HG03025 (cell line): Measurements from ENCODE around the gene INPP5K.

Source experiments
- ATAC-seq: cut with Tn5 transposase; IDR thresholded peaks from one replicate; pipeline ENCODE4 v1.9.1; 2021; ENCODE audit warnings: mild to moderate bottlenecking, moderate library complexity; ENCODE audit not compliant: unreplicated experiment, low FRiP score

The INPP5K gene

DNA sequence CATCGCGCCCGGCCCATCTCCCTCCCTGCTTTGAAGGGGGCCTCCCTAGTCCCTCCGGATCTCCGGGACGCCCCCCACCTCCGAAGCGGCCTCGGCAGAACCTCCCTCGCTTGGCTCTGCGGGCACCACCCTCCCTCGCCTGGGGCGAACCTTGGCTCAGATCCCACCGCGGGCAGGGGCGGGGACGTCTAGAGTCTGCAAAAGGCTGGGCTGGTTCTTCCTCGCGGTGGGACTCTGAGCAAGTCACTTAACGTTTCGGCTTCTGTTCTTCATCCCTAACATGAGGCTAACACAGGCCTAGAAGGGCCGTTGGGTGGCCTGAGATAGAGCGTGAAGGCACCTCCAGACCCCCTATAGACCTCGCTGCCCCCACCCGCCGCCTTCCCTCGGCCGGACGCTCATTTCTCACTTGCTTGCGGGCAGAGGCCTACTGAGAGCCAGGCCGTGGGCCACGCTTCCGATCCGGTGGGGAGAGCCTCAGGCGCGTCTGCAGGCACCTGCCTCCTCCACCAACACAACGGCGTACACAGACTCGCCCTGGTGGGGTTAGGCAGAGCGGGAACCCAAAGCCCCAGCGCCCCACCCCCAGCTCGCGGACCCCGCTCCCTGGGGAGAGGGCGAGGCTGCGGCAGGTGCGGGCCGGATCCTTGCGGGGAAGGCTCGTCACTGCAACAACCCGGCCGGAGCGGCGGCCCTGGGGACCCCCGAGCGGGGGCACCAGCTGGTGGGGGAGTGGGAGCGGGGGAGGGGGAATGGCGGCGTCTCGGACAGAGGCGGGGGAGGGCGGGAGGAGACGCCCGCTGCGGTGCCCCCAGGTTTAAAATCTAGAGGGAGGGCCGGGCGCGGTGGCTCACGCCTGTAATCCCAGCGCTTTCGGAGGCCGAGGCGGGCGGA, 29.4 kb downstream of the INPP5K start:
- ATAC-seq = no peak

GRCh38 chr17:1485423-1486376, 30.7 kb downstream of the INPP5K start:
- no peak for ATAC-seq

- no peak for ATAC-seq
Observed at GRCh38 chr17:1484676-1485422, 31.6 kb downstream of the INPP5K start.

GRCh38 chr17:1484060-1484535, 32.3 kb downstream of the INPP5K start:
- ATAC-seq = no peak

GRCh38 chr17:1482680-1483079, 33.7 kb downstream of the INPP5K start:
- no peak for ATAC-seq

GRCh38 chr17:1481736-1482135, 34.7 kb downstream of the INPP5K start:
- no peak for ATAC-seq

- no peak for ATAC-seq
Observed at GRCh38 chr17:1480747-1481465, 35.5 kb downstream of the INPP5K start.

DNA sequence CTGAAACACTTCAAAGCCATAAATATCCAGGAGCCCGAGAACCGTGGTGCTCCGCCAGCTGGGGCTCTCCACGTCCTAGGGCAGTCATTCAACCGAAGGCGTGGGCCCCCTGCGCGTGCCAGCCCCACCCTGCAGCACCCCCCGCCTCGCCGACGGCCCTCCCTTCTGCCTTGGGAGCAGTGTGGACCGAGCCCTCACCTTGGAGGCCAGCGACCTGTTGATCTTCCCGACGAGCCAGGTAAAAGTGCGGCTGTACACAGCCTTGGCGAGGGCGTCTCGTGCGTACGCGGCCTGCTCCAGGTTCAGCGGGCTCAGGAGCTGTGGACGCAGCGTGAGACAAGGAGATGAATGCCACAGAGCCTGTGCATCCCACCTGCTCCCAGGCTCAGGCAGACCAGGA, 38.0 kb downstream of the INPP5K start:
- ATAC-seq = no peak

DNA sequence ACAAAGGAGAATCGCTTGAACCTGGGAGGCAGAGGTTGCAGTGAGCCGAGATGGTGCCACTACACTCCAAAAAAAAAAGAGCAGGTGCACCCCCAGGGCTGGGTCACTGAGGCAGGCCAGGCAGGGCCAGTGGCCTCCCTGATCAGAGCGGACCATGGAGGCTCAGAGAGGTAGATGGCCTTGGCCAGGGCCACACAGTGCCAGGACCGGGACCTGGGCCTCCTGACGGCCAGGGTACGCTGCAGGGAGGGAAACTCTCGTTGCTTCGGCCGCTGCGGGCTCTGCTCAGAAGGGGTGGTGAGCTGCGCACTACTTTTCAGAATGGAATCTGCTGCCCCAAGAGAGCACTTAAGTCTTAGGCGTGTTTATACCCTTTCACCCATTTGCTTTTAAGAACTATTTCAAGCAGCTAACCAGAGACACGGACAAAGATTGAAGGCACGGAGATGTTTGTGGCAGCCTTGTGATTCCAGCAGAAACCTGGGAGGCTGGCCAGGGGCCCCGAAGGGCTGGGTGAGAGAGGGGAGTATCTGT, 41.0 kb downstream of the INPP5K start:
- no peak for ATAC-seq

- ATAC-seq = no peak
Observed at GRCh38 chr17:1474402-1475189, 41.8 kb downstream of the INPP5K start.

DNA sequence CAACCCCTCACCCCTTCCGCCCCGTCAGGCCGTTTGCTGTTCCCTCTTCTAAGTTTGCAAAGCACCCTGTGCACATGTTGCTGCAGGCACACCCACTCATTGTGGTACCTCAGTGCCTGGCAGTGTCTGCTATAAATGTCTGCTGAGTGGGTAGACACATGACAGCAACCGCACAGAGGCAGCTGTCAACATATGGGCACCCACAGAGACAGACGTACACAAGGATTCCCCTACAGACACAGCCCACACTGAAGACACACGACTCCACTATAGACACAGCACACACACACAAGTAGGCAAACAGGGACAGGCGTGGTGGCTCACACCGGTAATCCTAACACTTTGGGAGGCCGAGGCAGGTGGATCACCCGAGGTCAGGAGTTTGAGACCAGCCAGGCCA, 42.6 kb downstream of the INPP5K start:
- no peak for ATAC-seq

DNA sequence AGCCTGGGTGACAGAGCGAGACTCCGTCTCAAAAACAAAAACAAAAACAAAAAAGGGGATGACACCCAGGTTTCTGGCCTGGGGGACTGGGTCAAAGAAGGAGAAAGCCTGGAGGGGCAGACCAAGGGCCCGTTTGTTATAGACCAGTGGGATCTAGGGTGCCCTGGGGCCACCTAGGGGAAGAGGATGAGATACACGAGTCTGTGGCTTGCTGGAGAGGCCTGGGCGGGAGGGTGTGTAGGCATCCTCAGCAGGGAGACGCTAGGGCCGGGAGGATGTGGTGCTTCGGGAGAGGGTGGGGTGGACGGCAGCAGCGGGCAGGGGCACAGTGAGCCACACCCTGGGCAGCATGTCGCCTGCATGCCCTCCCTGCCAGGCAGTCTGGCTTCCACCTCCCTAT, 43.2 kb downstream of the INPP5K start:
- ATAC-seq = no peak

DNA sequence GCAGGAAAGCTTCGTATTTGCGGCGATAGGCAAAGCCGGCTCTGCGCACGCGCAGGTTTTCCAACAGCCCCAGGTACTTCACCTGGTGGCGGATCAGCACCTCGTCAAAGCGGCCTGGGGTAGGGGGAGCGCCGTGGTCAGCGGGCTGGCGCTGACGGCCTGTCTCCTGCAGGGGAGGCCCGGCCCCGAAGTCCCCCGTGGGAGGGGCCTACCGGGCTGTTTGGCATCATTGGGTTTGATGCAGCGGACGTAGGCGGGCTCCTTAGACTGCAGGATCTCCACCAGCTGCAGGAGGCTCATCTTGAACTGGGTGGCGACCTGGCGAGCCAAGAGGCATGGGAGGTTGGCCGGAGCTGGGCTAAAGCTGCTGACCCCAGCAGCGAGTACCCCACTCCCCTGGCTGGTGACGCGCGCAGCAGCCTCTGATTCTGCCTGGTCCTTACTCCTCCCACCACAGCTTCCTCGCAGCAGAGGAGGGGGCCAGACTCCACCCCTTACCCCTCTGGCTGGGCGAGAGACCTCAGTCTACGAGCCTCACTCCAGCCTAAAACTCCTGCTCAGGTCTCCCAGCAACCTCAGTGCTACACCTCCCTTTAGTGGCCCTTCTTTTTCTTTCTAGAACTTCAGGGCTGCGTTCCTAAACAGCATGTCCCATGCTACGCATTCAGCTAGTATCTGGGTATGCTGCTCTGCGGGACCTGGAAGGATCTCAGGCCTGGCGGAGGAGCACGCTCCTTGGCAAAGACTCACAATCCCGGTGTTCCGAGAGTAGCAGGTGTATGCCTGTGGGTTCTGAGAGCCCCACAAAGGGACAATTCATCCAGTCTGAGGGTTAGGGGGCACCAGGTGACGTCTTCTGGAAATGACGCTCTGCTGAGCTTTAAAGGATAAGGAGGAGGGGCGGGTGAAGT, 44.2 kb downstream of the INPP5K start:
- ATAC-seq = no peak

DNA sequence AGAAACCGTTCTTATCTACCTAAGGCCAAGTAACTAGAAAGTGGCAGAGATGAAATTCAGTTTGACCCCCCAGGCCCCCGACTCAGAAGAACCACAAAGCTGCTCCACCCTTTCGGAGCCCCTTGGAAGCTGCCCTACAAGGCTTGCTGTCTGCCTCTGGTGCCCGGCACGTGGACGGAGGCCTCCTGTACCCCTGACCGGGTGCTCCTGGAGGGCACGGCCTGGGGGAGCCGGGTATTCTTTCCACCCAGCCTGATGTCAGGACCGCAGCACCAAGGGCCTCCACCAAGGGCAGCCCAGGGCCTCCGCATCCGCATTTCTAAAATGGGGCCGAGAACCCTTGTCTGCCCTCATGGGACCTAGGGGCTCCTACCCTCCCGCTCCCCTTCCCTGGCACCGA, 44.9 kb downstream of the INPP5K start:
- no peak for ATAC-seq

DNA sequence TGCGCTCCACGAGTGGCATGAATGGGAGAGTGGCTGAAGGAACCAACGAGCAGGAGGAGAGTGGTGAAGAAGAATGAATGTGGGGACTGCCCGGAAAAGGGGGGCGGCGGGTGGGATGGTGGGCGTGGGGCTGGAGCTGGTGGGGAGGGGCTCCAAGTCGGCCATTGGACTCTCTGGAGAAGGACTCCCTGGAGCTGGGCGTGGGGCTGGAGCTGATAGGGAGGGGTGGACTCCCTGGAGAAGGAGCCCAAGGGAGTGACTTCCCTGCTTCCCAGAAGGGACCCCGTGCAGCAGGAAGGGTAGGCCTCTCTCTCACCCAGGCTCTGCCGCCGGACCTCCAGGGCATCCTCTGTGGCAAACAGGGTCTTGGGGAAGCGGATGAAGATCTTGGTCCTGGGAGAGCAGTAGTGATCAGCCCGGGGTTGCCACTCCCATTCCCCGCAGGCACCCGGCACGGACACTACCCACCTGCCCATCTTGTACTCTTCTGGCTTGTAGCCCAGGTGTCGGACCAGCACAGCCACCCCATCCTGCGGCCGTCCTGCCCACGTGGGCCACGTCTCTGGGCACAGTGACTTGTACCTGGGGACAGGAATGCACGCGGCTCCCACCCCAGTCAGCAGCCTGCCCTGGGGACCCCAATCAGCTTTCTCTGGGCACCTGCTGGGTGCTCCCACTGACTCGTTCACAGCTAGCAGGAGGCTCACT, 45.5 kb downstream of the INPP5K start:
- ATAC-seq = no peak

GRCh38 chr17:1470071-1470754, 46.2 kb downstream of the INPP5K start:
- no peak for ATAC-seq
